Neural cell (in vitro differentiated cells): ENCODE results near the gene RRAGA. TPM values are rescaled to one million over a fixed set of nuclear protein-coding genes. Genes with fewer than 3 reads are reported as not detected.

Experiments used
- H2AFZ ChIP-seq: fragments of 200-600, 300-800 bp; sonication (generic), shearing (Covaris generic); 2 replicates; pipeline ENCODE4 v1.6.0; 2014; ENCODE audit warnings: low read depth, mild to moderate bottlenecking, antibody characterized with exemption, low read length, moderate library complexity
- H3F3A ChIP-seq: fragments of 200-600 bp; shearing (Covaris generic); 2 replicates; pipeline ENCODE4 v1.6.1; 2016; ENCODE audit warnings: mild to moderate bottlenecking, moderate library complexity, mixed read lengths, antibody characterized with exemption, low read length; ENCODE audit not compliant: insufficient read depth, poor library complexity, severe bottlenecking
- H3K27ac ChIP-seq: fragments of 200-600, 300-800 bp; sonication (generic), shearing (Covaris generic); 2 replicates; pipeline ENCODE4 v1.5.1; 2014; ENCODE audit warnings: mild to moderate bottlenecking, low read length, moderate library complexity
- H3K27me3 ChIP-seq: fragments of 300-800, 200-600 bp; sonication (generic), shearing (Covaris generic); 2 replicates; pipeline ENCODE4 v1.6.0; 2014; ENCODE audit warnings: mild to moderate bottlenecking, low read depth, low read length, moderate library complexity; ENCODE audit not compliant: insufficient read depth
- H3K36me3 ChIP-seq: fragments of 300-800, 200-600 bp; sonication (generic), shearing (Covaris generic); 2 replicates; pipeline ENCODE4 v1.5.1; 2014; ENCODE audit warnings: mild to moderate bottlenecking, antibody characterized with exemption, low read length, moderate library complexity; ENCODE audit not compliant: insufficient read depth
- H3K4me2 ChIP-seq: fragments of 300-800, 200-600 bp; sonication (generic), shearing (Covaris generic); 2 replicates; pipeline ENCODE4 v1.6.0; 2014; ENCODE audit warnings: mild to moderate bottlenecking, low read length
- H3K4me3 ChIP-seq: fragments of 300-800, 200-600 bp; sonication (generic), shearing (Covaris generic); 2 replicates; pipeline ENCODE4 v1.5.1; 2014; ENCODE audit warnings: mild to moderate bottlenecking, low read length, moderate library complexity
- H3K79me2 ChIP-seq: fragments of 200-600 bp; shearing (Covaris generic); replicated peaks from 2 replicates; pipeline ENCODE4 v1.6.0; 2014; ENCODE audit warnings: mild to moderate bottlenecking, low read length, moderate library complexity; ENCODE audit not compliant: insufficient read depth
- H3K9ac ChIP-seq: fragments of 300-800, 200-600 bp; sonication (generic), shearing (Covaris generic); 2 replicates; pipeline ENCODE4 v1.6.1; 2016; ENCODE audit warnings: mild to moderate bottlenecking, low read length, mixed read lengths
- H3K9me2 ChIP-seq: fragments of 200-600 bp; shearing (Covaris generic); 2 replicates; pipeline ENCODE4 v1.6.1; 2016; ENCODE audit warnings: mild to moderate bottlenecking, low read length, mixed read lengths; ENCODE audit not compliant: insufficient read depth
- H3K9me3 ChIP-seq: fragments of 200-600, 300-800 bp; sonication (generic), shearing (Covaris generic); 2 replicates; pipeline ENCODE4 v1.6.1; 2016; ENCODE audit warnings: mild to moderate bottlenecking, mixed run types, low read length, moderate library complexity, mixed read lengths
- H4K20me1 ChIP-seq: fragments of 200-600 bp; shearing (Covaris generic); 2 replicates; pipeline ENCODE4 v1.6.1; 2016; ENCODE audit warnings: mild to moderate bottlenecking, mixed run types; ENCODE audit not compliant: insufficient read depth
- EP300 ChIP-seq: fragments of 450-650 bp; conservative IDR thresholded peaks from 2 replicates; pipeline ENCODE4 v1.6.1; 2014; ENCODE audit warnings: antibody characterized with exemption, mild to moderate bottlenecking, moderate library complexity; ENCODE audit not compliant: poor library complexity, severe bottlenecking
- EZH2 ChIP-seq: fragments of 200-600, 300-800 bp; shearing (Covaris generic), sonication (generic); IDR thresholded peaks from 2 replicates; pipeline ENCODE4 v1.6.1; 2014; ENCODE audit warnings: antibody characterized with exemption, low read length, borderline replicate concordance, mild to moderate bottlenecking; ENCODE audit not compliant: insufficient read depth, poor library complexity, severe bottlenecking
- MXI1 ChIP-seq: fragments of 450-650 bp; conservative IDR thresholded peaks from 2 replicates; pipeline ENCODE4 v1.6.1; 2014; ENCODE audit warnings: antibody characterized with exemption, mild to moderate bottlenecking; ENCODE audit not compliant: poor library complexity, severe bottlenecking
- POLR2AphosphoS5 ChIP-seq: IDR thresholded peaks from 2 replicates; pipeline ENCODE4 v1.6.1; 2012
- RAD21 ChIP-seq: fragments of 450-650 bp; conservative IDR thresholded peaks from 2 replicates; pipeline ENCODE4 v1.6.1; 2014; ENCODE audit warnings: antibody characterized with exemption, mild to moderate bottlenecking, moderate library complexity
- SMC3 ChIP-seq: fragments of 450-650 bp; conservative IDR thresholded peaks from 2 replicates; pipeline ENCODE4 v1.6.1; 2014; ENCODE audit warnings: antibody characterized with exemption, mild to moderate bottlenecking, moderate library complexity; ENCODE audit not compliant: poor library complexity
- TAF1 ChIP-seq: IDR thresholded peaks from 2 replicates; pipeline ENCODE4 v1.6.1; 2012; ENCODE audit warnings: low read depth
- polyA plus RNA-seq: library from polyadenylated mRNA; depleted of rRNA; stranded (reverse); fragments of >200 nt; gene quantifications from 2 replicates; pipeline ENCODE4 v1.2.3, GENCODE V29; 2014
- TF ChIP-seq, protein P1 (sequence below): IDR thresholded peaks from 2 replicates; pipeline ENCODE4 v1.6.1; 2012; ENCODE audit warnings: borderline replicate concordance
- TF ChIP-seq, protein P2 (sequence below): fragments of 450-650 bp; IDR thresholded peaks from 2 replicates; pipeline ENCODE4 v1.5.1; 2014; ENCODE audit warnings: antibody characterized with exemption, mild to moderate bottlenecking, moderate library complexity; ENCODE audit not compliant: poor library complexity, severe bottlenecking

The RRAGA gene
- polyA plus RNA-seq, 1 donor from 2014 or later, result 81.5 TPM

DNA sequence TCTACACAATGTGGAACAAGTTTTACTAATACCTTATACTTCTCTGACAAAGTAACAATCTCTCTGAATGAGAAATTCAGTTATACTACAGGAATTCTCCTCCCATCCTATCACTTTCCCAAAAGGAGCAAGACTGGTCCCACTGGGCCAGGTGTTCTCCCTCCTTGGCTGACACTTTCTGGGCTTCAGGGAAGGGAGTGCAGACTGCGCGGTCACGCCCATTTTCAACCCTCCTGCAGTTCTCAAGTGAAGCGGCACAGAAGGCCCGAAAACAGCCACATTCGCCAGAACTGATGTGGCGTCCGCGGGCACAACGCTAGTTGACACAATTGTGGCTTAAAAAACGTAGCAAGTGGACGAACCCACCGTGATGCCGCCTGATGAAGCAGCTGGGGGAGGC lies 16.8 kb upstream of the RRAGA start:
- no peaks in the 10 kb centered on the region for H3K9me3 ChIP-seq
- H3K9ac ChIP-seq, result no peak overlapping the region
- H3K9me2 ChIP-seq, result no peaks in the 10 kb centered on the region
- H3F3A ChIP-seq, result no peaks in the 10 kb centered on the region
- H3K27ac ChIP-seq, result no peak overlapping the region
- TF ChIP-seq POLR2AphosphoS5 (no peak), RAD21 (no peak), TAF1 (no peak), MXI1 (no peak), SMC3 (no peak), EP300 (no peak), EZH2 (no peak)
- TF ChIP-seq, protein P1, sequence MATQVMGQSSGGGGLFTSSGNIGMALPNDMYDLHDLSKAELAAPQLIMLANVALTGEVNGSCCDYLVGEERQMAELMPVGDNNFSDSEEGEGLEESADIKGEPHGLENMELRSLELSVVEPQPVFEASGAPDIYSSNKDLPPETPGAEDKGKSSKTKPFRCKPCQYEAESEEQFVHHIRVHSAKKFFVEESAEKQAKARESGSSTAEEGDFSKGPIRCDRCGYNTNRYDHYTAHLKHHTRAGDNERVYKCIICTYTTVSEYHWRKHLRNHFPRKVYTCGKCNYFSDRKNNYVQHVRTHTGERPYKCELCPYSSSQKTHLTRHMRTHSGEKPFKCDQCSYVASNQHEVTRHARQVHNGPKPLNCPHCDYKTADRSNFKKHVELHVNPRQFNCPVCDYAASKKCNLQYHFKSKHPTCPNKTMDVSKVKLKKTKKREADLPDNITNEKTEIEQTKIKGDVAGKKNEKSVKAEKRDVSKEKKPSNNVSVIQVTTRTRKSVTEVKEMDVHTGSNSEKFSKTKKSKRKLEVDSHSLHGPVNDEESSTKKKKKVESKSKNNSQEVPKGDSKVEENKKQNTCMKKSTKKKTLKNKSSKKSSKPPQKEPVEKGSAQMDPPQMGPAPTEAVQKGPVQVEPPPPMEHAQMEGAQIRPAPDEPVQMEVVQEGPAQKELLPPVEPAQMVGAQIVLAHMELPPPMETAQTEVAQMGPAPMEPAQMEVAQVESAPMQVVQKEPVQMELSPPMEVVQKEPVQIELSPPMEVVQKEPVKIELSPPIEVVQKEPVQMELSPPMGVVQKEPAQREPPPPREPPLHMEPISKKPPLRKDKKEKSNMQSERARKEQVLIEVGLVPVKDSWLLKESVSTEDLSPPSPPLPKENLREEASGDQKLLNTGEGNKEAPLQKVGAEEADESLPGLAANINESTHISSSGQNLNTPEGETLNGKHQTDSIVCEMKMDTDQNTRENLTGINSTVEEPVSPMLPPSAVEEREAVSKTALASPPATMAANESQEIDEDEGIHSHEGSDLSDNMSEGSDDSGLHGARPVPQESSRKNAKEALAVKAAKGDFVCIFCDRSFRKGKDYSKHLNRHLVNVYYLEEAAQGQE, result no peak
- TF ChIP-seq, protein P2, sequence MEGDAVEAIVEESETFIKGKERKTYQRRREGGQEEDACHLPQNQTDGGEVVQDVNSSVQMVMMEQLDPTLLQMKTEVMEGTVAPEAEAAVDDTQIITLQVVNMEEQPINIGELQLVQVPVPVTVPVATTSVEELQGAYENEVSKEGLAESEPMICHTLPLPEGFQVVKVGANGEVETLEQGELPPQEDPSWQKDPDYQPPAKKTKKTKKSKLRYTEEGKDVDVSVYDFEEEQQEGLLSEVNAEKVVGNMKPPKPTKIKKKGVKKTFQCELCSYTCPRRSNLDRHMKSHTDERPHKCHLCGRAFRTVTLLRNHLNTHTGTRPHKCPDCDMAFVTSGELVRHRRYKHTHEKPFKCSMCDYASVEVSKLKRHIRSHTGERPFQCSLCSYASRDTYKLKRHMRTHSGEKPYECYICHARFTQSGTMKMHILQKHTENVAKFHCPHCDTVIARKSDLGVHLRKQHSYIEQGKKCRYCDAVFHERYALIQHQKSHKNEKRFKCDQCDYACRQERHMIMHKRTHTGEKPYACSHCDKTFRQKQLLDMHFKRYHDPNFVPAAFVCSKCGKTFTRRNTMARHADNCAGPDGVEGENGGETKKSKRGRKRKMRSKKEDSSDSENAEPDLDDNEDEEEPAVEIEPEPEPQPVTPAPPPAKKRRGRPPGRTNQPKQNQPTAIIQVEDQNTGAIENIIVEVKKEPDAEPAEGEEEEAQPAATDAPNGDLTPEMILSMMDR, result no peak
- H4K20me1 ChIP-seq, result no peaks in the 10 kb centered on the region
- H3K79me2 ChIP-seq, result no peaks in the 10 kb centered on the region
- no peak overlapping the region for H3K4me2 ChIP-seq
- H3K4me3 ChIP-seq, result no peak overlapping the region
- H2AFZ ChIP-seq, result no peak overlapping the region
- no peaks in the 10 kb centered on the region for H3K36me3 ChIP-seq
- H3K27me3 ChIP-seq, result no peaks in the 10 kb centered on the region

DNA sequence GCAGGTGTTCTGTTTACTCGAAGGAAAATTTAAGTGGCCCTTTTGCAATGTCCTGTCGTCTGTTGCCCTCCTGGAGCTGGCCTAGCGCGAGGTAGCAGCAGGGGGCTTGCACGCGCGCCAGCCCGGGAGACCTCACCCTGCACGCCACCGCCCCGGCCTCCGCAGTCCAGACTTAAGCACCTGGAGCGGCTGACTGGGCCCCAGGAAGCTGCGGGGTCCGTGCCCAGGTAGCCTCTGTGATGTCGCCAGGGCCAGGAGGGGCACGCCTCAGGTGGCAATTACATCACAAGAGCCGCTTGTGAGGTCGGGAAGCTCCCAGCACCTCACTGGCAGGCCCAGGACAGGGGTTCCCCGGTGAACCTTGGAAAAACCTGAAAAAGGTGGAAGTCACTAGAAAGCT lies 16.2 kb upstream of the RRAGA start, which contains the start of gene SAXO1:
Gene SAXO1, minus strand, starts transcription at position 195 of the 400 bp plus-strand sequence. CDS start 301 bp downstream, outside the sequence.
- no peaks in the 10 kb centered on the region for H4K20me1 ChIP-seq
- no peaks in the 10 kb centered on the region for H3K9me3 ChIP-seq
- H3K9me2 ChIP-seq, result no peaks in the 10 kb centered on the region
- no peak within 1 kb of the TSS for H3K4me3 ChIP-seq
- no peaks in the 10 kb centered on the region for H3K79me2 ChIP-seq
- no peaks in the 10 kb centered on the region for H3K36me3 ChIP-seq
- H3K27ac ChIP-seq, result no peak within 1 kb of the TSS
- no peaks in the 10 kb centered on the region for H3K27me3 ChIP-seq
- TF ChIP-seq POLR2AphosphoS5 (no peak), EP300 (no peak), EZH2 (no peak), MXI1 (no peak), TAF1 (no peak), SMC3 (no peak), RAD21 (no peak)
- TF ChIP-seq, protein P2, result no peak
- TF ChIP-seq, protein P1, result no peak
- H3K9ac ChIP-seq, result no peak within 1 kb of the TSS
- H3F3A ChIP-seq, result no peaks in the 10 kb centered on the region
- no peak within 1 kb of the TSS for H2AFZ ChIP-seq
- H3K4me2 ChIP-seq, result no peak within 1 kb of the TSS
